SK-N-SH treated with all-trans-retinoic acid at 6 μM for 48 hours (cell line): ENCODE measurements around the gene DLGAP5.

Source experiments
- ATAC-seq: fragments of 200-7000 bp; cut with Tn5 transposase; 3 replicates; pipeline ENCODE4 v1.9.1; 2020; ENCODE audit warnings: mild to moderate bottlenecking, moderate library complexity
- ARNTL ChIP-seq: fragments of 450-650 bp; formaldehyde crosslinking; IDR thresholded peaks from 2 replicates; pipeline ENCODE4 v1.5.0; 2020; ENCODE audit warnings: low read depth, mild to moderate bottlenecking, moderate library complexity, borderline replicate concordance
- BACH2 ChIP-seq: fragments of 250-450 bp; sonication (Bioruptor Pico); IDR thresholded peaks from 2 replicates; pipeline ENCODE4 v1.9.0; 2021; ENCODE audit warnings: mild to moderate bottlenecking, borderline replicate concordance
- GLIS3 ChIP-seq: fragments of 250-450 bp; sonication (Bioruptor Pico); IDR thresholded peaks from 2 replicates; pipeline ENCODE4 v1.5.0; 2020; ENCODE audit warnings: mild to moderate bottlenecking, moderate library complexity
- ISL1 ChIP-seq: fragments of 250-450 bp; sonication (Bioruptor Pico); IDR thresholded peaks from 2 replicates; pipeline ENCODE4 v2.1.2; 2022; ENCODE audit warnings: mild to moderate bottlenecking, moderate library complexity
- OSR1 ChIP-seq: fragments of 250-450 bp; sonication (Bioruptor Pico); IDR thresholded peaks from 2 replicates; pipeline ENCODE4 v1.8.0; 2022; ENCODE audit warnings: moderate library complexity, mild to moderate bottlenecking, inconsistent platforms
- PPARA ChIP-seq: fragments of 250-450 bp; sonication (Bioruptor Pico); IDR thresholded peaks from 2 replicates; pipeline ENCODE4 v1.5.0; 2020; ENCODE audit warnings: mild to moderate bottlenecking, borderline replicate concordance
- SNAI2 ChIP-seq: fragments of 250-450 bp; sonication (Bioruptor Pico); IDR thresholded peaks from 2 replicates; pipeline ENCODE4 v1.5.0; 2020; ENCODE audit warnings: mild to moderate bottlenecking, moderate library complexity
- TCF4 ChIP-seq: fragments of 250-450 bp; sonication (Bioruptor Pico); IDR thresholded peaks from 2 replicates; pipeline ENCODE4 v1.8.0; 2021; ENCODE audit warnings: mild to moderate bottlenecking, moderate library complexity, borderline replicate concordance
- TOX ChIP-seq: fragments of 250-450 bp; sonication (Bioruptor Pico); IDR thresholded peaks from 2 replicates; pipeline ENCODE4 v1.8.0; 2021; ENCODE audit warnings: mild to moderate bottlenecking, moderate library complexity, borderline replicate concordance
- ZC3H10 ChIP-seq: fragments of 250-450 bp; sonication (Bioruptor Pico); IDR thresholded peaks from 2 replicates; pipeline ENCODE4 v1.5.1; 2021; ENCODE audit warnings: mild to moderate bottlenecking, moderate library complexity
- ZFP3 ChIP-seq: fragments of 250-450 bp; sonication (Bioruptor Pico); IDR thresholded peaks from 2 replicates; pipeline ENCODE4 v1.5.0; 2020; ENCODE audit warnings: mild to moderate bottlenecking, moderate library complexity
- ZNF565 ChIP-seq: fragments of 450-650 bp; formaldehyde crosslinking; conservative IDR thresholded peaks from 2 replicates; pipeline ENCODE4 v1.5.0; 2020; ENCODE audit warnings: low read depth, mild to moderate bottlenecking, moderate library complexity
- ZNF70 ChIP-seq: fragments of 450-650 bp; formaldehyde crosslinking; IDR thresholded peaks from 2 replicates; pipeline ENCODE4 v1.5.0; 2020; ENCODE audit warnings: mild to moderate bottlenecking, moderate library complexity
- ZNF8 ChIP-seq: fragments of 450-650 bp; formaldehyde crosslinking; IDR thresholded peaks from 2 replicates; pipeline ENCODE4 v1.5.0; 2020; ENCODE audit warnings: mild to moderate bottlenecking, moderate library complexity
- TF ChIP-seq, protein P1 (sequence below): fragments of 250-450 bp; sonication (Bioruptor Pico); IDR thresholded peaks from 2 replicates; pipeline ENCODE4 v1.5.1; 2021; ENCODE audit warnings: mild to moderate bottlenecking, moderate library complexity
- TF ChIP-seq, protein P2 (sequence below): fragments of 250-450 bp; sonication (Bioruptor Pico); IDR thresholded peaks from 2 replicates; pipeline ENCODE4 v1.5.0; 2020; ENCODE audit warnings: mild to moderate bottlenecking, moderate library complexity
- TF ChIP-seq, protein P3 (sequence below): fragments of 250-450 bp; sonication (Bioruptor Pico); IDR thresholded peaks from 2 replicates; pipeline ENCODE4 v1.5.1; 2020; ENCODE audit warnings: low read depth, mild to moderate bottlenecking, moderate library complexity
- TF ChIP-seq, protein P4 (sequence below): fragments of 250-450 bp; sonication (Bioruptor Pico); IDR thresholded peaks from 2 replicates; pipeline ENCODE4 v1.8.0; 2021; ENCODE audit warnings: low read depth, mild to moderate bottlenecking, moderate library complexity, borderline replicate concordance
- TF ChIP-seq, protein P5 (sequence below): fragments of 250-450 bp; sonication (Bioruptor Pico); IDR thresholded peaks from 2 replicates; pipeline ENCODE4 v1.8.0; 2020; ENCODE audit warnings: mild to moderate bottlenecking, moderate library complexity, borderline replicate concordance

Gene DLGAP5

DNA sequence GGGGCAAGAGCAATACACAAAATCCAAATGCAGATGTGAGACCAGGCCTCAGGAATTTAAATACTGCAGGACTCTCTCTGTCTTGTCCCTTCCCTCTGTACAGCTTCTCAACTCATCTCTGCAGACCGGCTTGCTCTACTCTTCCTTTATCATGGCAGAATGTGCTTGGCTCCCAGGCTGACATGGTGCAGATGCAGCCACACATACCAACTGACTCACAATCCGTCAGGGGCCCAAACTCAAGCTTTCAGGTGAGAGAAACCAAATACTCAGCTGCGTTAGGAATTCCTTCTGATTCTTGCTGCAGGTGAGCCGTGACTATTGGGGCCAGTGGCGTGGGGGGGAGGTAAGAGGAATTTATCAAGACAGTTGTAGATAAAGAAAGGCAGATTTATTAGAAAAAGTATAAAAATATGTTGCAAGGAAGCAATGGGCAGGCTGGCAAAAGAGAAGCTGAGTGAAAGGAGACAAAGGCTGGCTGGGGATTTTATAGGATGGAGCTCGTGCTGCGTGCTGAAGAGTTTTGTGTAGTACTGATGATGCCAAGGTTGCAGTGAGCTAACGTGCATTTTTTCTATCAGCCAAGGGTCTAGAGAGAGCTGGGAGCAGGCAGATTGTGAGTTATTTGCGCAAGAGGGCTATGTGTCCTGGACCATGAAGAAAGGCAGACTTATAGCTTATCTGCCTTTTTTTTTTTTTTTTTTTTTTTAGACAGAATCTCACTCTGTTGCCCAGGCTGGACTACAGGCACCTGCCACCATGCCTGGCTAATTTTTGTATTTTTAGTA is 67.3 kb downstream of the DLGAP5 start:
- peak; percentile 27; the same call in 1 of the 3 replicates for ATAC-seq
- TF ChIP-seq, protein P1, sequence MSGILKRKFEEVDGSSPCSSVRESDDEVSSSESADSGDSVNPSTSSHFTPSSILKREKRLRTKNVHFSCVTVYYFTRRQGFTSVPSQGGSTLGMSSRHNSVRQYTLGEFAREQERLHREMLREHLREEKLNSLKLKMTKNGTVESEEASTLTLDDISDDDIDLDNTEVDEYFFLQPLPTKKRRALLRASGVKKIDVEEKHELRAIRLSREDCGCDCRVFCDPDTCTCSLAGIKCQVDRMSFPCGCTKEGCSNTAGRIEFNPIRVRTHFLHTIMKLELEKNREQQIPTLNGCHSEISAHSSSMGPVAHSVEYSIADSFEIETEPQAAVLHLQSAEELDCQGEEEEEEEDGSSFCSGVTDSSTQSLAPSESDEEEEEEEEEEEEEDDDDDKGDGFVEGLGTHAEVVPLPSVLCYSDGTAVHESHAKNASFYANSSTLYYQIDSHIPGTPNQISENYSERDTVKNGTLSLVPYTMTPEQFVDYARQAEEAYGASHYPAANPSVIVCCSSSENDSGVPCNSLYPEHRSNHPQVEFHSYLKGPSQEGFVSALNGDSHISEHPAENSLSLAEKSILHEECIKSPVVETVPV (CRISPR knock-in tag): no peak
- TF ChIP-seq ZNF70 (CRISPR knock-in tag) (no peak), OSR1 (CRISPR knock-in tag) (no peak), TOX (CRISPR knock-in tag) (no peak), ZNF8 (CRISPR knock-in tag) (no peak), BACH2 (CRISPR knock-in tag) (no peak), SNAI2 (no peak), ZNF565 (CRISPR knock-in tag) (no peak), GLIS3 (no peak), ZC3H10 (CRISPR knock-in tag) (no peak), TCF4 (CRISPR knock-in tag) (no peak), ARNTL (no peak)
- TF ChIP-seq, protein P2, sequence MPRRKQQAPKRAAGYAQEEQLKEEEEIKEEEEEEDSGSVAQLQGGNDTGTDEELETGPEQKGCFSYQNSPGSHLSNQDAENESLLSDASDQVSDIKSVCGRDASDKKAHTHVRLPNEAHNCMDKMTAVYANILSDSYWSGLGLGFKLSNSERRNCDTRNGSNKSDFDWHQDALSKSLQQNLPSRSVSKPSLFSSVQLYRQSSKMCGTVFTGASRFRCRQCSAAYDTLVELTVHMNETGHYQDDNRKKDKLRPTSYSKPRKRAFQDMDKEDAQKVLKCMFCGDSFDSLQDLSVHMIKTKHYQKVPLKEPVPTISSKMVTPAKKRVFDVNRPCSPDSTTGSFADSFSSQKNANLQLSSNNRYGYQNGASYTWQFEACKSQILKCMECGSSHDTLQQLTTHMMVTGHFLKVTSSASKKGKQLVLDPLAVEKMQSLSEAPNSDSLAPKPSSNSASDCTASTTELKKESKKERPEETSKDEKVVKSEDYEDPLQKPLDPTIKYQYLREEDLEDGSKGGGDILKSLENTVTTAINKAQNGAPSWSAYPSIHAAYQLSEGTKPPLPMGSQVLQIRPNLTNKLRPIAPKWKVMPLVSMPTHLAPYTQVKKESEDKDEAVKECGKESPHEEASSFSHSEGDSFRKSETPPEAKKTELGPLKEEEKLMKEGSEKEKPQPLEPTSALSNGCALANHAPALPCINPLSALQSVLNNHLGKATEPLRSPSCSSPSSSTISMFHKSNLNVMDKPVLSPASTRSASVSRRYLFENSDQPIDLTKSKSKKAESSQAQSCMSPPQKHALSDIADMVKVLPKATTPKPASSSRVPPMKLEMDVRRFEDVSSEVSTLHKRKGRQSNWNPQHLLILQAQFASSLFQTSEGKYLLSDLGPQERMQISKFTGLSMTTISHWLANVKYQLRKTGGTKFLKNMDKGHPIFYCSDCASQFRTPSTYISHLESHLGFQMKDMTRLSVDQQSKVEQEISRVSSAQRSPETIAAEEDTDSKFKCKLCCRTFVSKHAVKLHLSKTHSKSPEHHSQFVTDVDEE (CRISPR knock-in tag): no peak
- TF ChIP-seq, protein P3, sequence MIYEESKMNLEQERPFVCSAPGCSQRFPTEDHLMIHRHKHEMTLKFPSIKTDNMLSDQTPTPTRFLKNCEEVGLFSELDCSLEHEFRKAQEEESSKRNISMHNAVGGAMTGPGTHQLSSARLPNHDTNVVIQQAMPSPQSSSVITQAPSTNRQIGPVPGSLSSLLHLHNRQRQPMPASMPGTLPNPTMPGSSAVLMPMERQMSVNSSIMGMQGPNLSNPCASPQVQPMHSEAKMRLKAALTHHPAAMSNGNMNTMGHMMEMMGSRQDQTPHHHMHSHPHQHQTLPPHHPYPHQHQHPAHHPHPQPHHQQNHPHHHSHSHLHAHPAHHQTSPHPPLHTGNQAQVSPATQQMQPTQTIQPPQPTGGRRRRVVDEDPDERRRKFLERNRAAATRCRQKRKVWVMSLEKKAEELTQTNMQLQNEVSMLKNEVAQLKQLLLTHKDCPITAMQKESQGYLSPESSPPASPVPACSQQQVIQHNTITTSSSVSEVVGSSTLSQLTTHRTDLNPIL: no peak
- TF ChIP-seq, protein P4, sequence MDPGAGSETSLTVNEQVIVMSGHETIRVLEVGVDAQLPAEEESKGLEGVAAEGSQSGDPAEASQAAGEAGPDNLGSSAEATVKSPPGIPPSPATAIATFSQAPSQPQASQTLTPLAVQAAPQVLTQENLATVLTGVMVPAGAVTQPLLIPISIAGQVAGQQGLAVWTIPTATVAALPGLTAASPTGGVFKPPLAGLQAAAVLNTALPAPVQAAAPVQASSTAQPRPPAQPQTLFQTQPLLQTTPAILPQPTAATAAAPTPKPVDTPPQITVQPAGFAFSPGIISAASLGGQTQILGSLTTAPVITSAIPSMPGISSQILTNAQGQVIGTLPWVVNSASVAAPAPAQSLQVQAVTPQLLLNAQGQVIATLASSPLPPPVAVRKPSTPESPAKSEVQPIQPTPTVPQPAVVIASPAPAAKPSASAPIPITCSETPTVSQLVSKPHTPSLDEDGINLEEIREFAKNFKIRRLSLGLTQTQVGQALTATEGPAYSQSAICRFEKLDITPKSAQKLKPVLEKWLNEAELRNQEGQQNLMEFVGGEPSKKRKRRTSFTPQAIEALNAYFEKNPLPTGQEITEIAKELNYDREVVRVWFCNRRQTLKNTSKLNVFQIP (CRISPR knock-in tag): no peak

DNA sequence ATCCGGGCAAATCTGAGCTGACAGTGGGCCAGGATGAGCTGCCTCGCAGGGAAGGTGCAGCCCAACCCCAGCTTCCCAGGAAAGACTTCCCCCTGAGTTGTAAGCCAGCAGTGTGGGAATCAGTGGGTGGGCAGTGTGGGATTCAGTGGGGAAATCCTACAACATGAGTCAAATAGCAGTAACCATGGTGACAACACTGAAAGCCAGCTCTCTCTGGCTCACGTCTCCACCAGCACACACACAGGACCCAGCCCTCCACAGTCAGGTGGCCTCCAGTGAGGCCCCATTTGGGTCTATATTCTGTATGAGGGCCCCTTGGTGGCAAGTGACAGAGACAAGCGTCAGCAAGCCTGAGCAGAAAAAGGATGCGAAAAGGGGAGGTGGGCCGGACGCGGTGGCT is 68.3 kb downstream of the DLGAP5 start:
- ATAC-seq: peak; percentile 85
- TF ChIP-seq, protein P3: no peak
- TF ChIP-seq ZC3H10 (CRISPR knock-in tag) (no peak), ZNF8 (CRISPR knock-in tag) (no peak), ZFP3 (no peak)
- TF ChIP-seq, protein P5, sequence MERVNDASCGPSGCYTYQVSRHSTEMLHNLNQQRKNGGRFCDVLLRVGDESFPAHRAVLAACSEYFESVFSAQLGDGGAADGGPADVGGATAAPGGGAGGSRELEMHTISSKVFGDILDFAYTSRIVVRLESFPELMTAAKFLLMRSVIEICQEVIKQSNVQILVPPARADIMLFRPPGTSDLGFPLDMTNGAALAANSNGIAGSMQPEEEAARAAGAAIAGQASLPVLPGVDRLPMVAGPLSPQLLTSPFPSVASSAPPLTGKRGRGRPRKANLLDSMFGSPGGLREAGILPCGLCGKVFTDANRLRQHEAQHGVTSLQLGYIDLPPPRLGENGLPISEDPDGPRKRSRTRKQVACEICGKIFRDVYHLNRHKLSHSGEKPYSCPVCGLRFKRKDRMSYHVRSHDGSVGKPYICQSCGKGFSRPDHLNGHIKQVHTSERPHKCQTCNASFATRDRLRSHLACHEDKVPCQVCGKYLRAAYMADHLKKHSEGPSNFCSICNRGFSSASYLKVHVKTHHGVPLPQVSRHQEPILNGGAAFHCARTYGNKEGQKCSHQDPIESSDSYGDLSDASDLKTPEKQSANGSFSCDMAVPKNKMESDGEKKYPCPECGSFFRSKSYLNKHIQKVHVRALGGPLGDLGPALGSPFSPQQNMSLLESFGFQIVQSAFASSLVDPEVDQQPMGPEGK (CRISPR knock-in tag): no peak

DNA sequence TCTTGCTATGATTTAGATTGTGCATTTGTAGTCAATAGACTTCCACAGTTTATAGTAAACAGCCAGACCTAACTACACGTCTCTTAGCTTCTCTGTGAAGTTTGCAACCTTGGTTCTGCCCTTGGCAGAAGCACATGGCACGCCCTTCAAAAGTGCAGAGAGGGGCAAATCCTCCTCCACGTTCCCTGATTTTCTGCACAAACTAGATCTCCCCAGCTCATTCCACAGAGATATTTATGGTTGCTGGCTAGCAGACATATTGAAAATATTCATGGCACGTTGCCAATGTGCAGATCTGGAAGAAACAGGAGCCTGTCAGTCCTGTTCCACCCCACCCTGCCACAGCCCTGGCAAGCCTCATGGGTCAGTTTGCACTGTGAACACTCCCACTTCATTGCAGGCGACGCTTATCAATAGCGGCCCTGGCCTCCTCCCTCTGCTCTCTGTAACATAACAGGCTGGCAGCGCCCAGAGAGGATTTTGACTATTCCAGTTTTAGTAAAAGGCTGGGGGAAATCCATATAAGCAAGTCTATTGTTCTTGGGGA is 68.9 kb downstream of the DLGAP5 start:
- peak; percentile 79 for ATAC-seq
- TF ChIP-seq BACH2 (CRISPR knock-in tag) (no peak), ZC3H10 (CRISPR knock-in tag) (no peak), ZNF8 (CRISPR knock-in tag) (no peak), ZNF70 (CRISPR knock-in tag) (no peak), ARNTL (no peak), ZNF565 (CRISPR knock-in tag) (no peak), TOX (CRISPR knock-in tag) (no peak), TCF4 (CRISPR knock-in tag) (no peak), SNAI2 (no peak), PPARA (CRISPR knock-in tag) (no peak), ISL1 (CRISPR knock-in tag) (no peak)
- TF ChIP-seq, protein P2 (CRISPR knock-in tag): no peak
- TF ChIP-seq, protein P5 (CRISPR knock-in tag): no peak
